ENCODE results near the gene KRTAP5-10.
"Not testable (repeated sequence)": the region's sequence is repeated elsewhere in the genome, so short reads cannot be mapped to it uniquely, and the experiment has no call there.

The KRTAP5-10 gene

DNA sequence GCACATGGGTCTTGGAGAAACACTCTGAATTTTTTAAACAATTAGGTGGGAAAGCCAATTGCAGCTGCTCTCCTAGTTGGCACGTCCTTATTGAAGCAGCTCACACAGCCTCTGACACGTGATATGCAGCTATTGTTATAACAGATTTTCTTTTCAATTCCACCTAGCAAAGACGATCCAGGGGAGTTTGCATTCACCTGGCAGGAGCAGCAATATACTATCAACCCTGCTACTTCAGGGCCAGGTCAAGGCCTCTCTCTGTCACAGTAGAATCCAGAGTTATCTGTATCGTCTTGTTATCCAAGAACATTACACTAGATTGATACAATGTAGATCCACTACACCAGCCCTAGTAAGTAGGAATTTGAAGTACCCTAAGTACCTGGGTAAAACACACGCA, 9.1 kb downstream of the KRTAP5-10 start:
- no peak for DNase-seq

DNA sequence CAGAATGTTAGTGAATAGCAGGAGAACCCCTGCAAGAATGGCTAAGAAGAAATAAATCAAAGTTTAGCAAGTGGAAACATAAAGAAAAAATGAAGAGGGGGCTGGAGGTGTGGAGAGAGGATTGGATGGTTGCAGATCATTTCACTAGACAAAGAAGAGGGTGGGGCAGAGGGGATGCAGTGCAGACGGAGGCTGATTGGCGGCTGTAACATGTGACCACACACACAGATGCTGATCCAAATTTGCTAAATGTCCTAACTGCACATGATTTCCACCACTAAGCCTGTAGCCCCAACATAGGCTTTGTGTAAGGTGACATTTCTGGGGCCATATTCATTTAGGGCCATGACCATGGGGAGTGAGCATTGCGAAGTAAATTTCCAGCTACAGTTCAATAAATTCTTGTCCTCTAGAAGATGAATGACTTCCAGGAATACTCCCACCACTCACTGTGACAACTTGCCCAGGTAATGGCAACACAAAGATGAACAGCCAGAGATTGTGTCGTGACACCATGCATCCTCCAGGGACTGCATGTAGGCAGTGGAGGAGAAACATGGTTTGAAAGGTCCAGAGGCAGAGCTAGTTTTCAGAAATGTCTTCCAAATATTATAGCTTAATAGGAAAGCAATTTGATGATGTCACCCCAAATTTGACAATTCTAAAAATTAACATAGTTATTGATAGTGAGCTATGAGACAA, 10.5 kb downstream of the KRTAP5-10 start:
- no peak for DNase-seq

DNA sequence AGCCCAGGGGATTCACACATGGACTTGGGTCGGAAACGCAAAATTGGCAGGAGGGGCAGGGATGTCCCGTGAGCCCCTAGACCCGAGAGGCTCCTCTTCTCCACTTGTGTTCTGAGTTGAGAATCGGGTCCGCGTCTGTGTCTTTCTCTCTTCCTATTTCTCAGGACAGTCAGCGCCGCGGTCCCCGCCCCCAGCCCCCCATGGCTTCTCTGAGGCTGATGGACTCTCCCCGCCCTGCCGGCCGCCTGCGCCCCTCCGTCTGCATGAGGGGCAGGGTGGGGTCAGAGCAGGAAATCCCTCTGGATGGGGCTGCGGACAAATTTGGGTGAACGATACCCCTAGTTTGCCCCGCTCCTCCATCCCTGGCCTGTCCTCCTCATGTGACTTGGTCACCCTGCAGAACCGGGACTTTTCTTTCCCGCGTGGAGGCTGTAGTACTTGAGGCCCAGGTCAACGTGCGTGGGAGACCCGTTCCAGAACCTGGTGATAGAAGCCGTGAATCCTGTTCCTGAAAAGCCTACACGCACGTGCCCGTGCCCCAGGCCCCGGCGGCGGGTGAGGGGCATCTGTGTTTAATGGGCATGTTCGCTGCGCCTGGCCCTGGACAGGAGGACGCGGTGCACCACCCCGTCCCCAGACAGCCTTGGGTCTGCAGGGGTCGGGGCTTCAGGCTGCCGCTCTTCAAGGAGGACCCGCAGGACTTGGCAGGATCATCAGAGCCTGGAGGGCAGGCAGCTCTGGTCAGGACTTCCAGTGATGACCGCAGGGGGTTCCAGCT, 11.5 kb downstream of the KRTAP5-10 start:
- not testable (repeated sequence) for DNase-seq

DNA sequence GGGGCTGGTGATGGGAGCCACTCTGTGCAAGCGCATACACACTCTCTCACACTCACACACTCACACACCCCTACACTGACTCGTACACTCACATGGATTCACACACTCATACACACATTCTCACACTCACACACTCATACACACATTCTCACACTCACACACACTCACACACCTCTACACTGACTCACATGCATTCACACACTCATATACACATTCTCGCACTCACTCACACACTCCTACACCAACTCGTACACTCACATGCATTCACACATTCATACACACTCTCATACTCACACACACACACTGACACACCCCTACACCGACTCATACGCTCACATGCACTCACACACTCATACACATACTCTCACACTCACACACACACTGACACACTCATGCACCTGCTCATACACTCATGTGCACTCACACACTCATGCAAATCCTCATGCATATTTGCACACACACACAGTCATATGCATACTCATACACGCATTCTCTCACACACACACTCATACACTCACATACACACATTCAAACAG, 12.2 kb downstream of the KRTAP5-10 start:
- DNase-seq = no peak

DNA sequence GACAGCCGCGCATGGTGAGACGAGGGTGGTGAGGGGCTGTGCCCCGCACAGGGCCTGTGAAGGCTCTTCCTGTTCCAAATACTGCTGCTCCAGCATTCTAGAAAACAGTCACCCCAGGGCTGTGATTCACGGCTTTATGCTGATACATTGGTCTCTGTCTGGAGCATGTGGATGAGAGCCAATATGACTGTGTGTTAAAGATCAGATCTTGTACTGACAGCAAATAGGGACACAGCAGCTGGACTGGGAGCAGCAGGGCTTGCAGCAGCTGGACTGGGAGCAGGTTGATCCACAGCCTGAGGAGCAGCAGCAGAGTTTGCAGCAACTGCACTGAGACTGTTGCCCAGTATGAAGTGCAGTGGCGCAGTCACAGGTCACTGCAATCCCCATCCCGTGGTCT, 14.2 kb downstream of the KRTAP5-10 start:
- not testable (repeated sequence) for DNase-seq

DNA sequence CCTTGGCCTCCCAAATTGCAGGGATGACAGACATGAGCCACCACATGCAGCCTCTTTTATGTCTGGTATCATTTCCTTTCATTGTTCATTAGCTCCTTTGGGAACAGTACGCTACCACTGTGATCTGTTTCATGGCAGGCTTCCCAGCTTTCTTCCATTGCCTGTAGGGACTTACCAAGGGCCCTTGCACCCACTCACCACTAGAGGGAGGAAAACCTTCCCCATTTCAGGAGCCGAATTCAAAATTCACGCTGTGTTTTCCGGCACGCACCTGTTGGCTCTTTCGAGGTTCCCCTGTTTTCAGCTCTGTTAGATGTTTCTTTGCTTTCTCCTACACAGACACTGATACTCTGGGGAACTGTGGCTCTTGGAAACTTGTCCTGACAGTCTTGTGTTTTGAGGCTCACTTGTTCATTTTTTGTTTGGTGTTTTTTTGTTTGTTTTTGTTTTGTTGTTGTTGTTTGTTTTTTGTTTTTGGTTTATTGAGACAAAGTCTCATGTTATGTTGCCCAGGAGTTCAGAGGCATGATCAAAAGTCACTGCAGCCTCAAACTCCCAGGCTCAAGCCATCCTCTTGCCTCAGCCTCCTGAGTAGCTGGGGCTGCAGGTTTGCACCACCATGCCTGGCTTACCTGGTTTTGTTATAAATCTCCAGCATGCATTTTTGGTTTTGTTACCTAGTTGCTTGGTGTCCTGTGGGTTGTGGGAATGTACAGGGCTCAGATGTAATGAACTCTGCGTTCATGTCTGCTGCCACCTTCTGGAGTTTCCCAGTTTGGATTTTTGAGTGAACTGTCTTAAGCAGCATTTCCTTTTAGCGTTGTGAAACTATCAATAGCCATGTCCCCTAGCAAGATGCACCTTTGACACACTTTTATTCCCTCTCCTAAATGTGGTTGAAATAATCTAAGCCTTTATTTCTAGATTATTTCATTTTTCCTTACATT, 15.0 kb downstream of the KRTAP5-10 start:
- peak; percentile 55 for DNase-seq

DNA sequence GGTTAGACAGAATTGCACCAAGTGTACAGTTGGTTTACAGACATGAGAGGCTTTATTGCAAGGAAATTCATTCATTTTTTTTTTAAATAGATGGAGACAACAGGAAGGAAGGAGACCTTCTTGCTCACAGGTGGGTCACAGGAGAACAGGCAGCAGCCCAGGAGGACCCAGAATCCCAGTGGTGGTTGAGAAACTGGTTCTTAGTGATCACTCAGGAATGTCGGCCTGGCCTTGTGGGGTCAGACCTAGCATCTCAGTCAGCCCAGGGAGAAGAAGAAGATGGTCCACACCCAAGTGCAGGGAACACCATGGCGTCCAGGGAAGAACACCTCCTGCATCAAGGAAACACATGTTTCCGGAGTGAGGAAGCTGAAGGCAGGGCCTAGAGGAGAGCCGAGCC, 16.5 kb downstream of the KRTAP5-10 start:
- no peak for DNase-seq

DNA sequence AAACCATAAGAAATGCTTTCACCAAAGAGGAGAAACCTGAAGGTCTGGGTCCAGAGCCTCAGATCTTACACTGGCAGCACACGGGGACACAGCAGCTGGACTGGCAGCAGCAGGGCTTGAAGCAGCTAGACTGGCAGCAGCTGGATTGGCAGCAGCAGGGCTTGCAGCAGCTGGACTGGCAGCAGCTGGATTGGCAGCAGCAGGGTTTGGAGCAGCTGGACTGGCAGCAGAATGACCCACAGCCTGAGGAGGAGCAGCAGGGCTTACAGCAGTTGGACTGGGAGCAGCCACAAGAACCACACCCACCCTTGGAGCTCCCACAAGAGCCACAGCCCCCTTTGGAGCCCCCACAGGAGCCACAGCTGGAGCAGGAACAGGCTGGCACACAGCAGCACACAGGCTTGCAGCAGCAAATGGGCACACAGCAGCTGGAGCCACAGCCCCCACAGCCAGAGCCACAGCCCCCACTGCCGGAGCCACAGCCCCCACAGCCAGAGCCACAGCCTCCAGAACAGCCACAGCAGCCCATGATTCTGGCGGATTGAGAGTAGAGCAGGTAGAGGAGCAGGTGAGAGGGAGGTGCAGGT, 17.0 kb downstream of the KRTAP5-10 start, which contains the start of gene KRTAP5-11:
TSS of gene KRTAP5-11 (minus strand) at position 567 of the 587 bp plus-strand sequence. CDS start at position 529, 38 bp downstream.
- DNase-seq = no peak

DNA sequence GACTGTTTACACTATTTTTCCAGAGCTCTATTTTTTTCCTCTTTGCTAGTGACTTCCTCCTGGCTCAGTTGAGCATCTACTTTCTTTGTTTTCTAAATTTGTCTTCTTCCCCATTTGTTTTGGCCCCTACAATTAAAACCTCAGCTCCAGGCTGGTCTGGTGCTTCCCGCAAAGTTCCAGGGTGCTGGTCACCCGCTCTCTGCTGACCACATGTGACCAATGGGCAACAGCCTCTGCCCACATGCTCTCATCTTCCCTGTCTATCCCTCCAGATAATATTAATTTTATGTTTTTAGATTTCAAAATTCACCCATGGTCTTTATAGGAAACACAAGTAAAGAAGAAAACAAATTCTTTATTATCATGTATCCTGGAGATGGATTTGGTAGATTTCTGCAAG, 17.6 kb downstream of the KRTAP5-10 start:
- not testable (repeated sequence) for DNase-seq

DNA sequence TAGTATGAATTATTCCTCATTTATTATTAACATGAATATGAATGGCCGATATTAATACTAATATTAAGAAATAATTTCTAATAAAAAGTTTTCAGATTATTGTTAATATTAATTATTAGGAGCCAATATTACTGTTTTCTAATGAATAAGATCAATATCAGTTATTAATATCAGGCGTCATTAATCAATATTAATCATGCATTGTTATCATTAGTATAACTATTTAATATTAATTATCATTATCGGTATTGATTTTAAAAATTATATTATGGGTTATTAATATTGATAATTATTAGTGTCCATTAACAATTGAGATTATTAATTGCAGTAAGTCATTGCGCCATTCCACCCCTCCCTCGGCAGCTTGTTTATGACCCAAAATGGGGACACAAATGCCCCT, 20.3 kb downstream of the KRTAP5-10 start:
- not testable (repeated sequence) for DNase-seq

DNA sequence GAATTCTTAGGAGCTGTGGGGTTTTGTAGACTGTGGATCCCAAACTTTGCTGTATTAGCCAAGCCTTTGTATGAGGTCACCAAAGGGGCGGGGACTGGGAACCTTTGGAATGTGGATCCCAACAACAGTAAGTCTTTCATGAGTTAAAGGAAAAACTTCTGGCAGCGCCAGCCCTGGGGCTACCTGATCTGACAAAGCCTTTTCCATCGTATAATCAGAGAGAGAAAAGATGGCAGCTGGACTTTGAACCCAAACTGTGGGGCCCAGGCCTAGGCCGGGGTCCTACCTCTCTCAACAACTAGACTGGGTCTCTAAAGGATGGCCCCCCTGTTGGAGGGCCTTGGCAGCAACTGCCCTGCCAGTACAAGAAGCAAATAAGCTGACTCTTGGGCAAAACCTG, 23.0 kb downstream of the KRTAP5-10 start:
- DNase-seq = not testable (repeated sequence)

DNA sequence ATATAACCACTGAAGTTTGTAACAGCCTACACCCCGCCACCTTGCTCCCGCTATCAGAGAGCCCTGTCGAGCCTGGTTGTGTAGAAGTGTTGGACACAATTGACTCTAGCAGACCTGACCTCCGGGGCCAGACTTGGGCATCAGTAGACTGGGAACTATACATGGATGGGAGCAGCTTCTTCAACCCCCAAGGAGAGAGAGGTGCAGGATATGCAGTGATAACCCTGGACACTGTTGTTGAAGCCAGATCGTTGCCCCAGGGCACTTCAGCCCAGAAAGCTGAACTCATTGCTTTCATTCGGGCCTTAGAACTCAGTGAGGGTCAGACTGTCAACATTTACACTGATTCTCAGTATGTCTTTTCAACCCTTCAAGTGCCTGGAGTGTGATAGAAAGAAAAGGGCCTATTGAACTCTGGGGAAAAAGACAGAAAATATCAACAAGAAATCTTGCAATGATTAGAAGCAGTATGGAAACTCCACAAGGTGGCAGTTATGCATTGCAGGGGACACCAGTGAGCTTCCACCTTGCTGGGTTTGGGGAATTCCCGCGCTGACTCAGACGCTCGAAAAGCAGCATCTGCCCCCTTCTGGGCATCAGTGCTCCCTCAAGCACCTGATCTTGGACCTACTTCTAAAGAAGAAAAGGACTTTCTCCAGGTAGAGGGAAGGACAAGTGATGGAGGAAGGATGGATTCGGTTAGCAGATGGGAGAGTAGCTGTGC, 23.6 kb downstream of the KRTAP5-10 start:
- DNase-seq = not testable (repeated sequence)

DNA sequence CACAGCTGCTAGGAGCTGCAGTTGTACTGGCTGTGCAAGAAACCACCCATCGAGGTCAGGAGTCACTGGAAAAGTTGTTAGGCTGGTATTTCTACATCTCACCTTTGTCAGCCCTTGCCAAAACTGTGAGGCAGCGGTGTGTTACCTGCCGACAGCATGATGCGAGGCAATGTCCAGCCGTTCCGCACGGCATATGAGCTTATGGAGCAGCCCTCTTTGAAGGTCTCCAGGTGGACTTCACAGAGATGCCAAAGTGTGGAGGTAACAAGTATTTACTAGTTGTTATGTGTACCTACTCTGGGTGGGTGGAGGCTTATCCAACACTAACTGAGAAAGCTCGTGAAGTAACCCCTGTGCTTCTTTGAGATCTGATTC, 24.2 kb downstream of the KRTAP5-10 start:
- not testable (repeated sequence) for DNase-seq

DNA sequence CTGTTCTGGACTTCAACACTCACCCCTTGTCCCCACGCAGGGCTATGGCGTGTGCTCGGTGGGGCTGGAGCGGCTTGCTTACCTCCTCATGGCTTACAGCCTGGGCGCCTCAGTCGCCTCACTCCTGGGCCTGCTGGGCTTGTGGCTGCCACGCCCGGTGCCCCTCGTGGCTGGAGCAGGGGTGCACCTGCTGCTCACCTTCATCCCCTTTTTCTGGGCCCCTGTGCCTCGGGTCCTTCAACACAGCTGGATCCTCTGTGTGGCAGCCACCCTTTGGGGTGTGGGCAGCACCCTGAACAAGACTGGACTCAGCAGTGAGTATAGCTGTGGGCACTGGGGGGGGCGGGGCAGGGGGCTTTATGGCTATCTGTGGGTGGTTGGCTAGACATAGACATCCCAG, 37.9 kb downstream of the KRTAP5-10 start:
- not testable (repeated sequence) for DNase-seq

DNA sequence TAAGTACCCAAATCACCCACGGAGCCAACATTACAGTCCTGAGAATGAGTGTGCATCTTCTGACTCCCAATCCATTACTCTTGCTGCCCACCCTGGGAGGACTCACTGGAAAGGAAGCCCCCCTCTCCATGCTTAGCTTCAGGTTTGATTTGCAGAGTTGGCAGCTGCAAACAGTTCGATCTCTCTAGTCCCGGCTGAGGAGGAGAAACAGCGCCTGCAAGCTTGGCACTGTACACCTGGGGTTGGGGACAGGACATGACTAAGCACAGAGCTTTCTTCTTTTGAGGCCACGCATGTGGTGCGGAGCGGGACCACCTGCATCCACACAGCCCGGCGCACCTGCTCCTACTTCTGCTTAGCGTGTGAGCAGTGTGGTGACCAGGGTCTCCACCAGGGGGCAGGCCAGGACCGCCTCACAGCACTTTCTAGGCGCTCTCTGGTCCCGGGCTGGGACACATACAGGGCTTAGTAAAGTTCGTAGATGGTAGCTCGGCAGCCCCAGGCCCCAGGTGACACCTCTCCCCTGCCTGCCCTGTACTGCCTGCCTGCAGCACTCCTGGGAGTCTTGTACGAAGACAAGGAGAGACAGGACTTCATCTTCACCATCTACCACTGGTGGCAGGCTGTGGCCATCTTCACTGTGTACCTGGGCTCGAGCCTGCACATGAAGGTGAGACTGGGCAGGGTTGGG, 39.6 kb downstream of the KRTAP5-10 start:
- not testable (repeated sequence) for DNase-seq

DNA sequence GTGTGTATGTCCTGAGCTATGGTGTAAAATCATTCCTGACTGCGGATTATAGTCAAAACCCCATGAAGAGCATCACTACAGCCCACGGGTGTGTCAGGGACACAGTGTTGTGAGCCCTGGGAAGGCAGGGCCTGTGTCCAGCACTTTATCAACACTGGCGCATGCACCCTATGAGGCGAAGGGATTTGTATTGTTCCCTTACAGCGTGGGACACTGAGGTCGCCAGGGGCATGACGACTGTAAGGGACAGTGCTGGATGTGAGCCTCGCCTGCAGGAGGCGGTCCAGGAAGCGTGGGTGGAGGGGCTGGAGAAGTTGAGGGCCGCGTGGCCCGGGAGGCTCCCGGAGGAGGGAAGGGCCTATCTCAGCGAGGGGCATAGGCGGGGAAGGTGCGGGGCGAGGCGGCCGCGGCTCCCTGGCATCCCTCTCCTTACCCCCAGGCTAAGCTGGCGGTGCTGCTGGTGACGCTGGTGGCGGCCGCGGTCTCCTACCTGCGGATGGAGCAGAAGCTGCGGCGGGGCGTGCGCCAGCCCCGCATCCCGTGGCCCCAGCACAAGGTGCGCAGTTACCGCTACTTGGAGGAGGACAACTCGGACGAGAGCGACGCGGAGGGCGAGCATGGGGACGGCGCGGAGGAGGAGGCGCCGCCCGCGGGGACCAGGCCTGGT, 41.6 kb downstream of the KRTAP5-10 start:
- DNase-seq = not testable (repeated sequence)

DNA sequence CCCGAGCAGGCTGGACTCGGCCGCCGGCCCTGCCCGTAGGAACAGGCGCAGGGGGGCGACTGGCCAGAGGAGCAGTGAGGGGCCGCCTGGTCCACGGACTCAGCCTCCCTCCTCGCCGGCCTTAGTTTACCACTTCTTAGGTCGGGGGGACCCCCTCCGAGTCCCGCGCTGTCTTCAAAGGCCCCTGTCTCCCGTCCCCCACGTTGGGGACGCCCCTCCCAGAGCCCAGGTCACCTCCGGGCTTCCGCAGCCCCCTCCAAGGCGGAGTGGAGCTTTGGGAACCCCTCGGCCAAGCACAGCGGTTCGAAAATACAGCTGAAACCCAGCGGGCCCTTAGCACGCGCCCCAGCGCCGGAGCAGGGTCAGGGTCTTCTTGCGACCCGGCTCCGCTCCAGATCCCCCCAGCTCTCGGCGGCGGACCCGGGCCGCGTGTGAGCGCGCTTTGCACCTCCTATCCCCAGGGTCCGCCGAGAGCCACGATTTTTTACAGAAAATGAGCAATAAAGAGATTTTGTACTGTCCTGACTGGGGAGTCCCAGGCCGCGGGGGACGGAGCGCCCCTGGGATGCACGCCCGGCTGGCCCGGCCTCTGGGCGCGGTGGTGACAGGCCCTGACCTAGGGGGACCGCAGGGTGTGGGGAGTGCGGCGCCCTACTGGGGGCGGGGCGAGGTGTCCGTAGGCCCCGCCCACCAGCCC, 42.3 kb downstream of the KRTAP5-10 start:
- not testable (repeated sequence) for DNase-seq

DNA sequence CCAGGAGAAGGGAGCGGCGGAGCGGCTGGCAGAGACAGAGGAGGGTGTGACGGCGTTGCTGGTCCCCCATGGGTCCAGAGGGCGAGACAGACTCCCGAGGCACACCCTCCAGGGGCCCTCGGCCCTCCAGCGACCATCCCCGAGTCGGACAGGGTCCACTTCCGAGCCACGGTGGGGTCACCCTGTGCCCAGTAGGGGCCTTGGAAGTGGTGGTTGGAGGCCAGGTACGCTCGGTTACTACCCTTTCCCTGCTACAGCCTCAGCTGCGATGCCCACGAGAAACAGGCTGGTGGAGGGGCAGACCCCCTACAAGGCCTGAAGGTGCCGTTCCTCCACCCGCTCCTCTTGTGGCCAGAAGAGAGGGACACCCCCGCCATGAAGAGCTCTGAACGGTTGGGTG, 42.9 kb downstream of the KRTAP5-10 start:
- DNase-seq = not testable (repeated sequence)

DNA sequence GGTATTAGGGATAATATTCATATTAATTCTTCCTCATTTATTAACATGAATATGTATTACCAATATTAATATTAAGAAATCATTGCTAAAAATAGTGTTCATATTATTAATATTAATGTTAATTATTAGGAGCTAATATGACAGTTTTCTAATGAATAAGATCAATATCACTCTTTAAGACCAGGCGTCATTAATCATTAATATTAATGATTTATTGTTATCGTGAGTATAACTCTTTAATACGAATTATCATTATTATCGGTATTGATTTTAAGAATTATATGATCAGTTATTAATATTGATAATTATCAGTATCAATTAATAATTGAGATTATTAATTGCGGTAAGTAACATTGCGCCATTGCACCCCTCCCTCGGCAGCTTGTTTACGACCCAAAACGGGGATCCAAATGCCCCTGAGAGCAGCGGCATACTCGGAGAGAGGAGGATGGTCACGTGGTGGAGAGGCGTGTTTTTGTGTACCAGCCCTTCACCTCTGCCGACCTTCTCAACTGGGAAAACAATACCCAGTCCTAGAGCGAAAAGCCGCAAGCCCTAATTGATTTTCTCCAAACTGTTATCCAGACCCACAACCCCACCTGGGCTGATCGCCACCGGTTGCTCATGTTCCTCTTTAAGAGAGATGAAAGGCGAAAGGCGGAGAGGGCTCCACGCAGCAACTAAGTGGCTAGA, 46.0 kb downstream of the KRTAP5-10 start:
- DNase-seq = not testable (repeated sequence)
